Measurements from ENCODE around the gene COG2. TPM values are rescaled to one million over a fixed set of nuclear protein-coding genes. Genes with fewer than 3 reads are reported as not detected.

Gene COG2
- total and polyA plus RNA-seq, 2 of the 13 experiments (the other 11 are each of a cell fraction or from before 2014, with no cell fraction given) = 16.8 to 36.3 TPM

- TF ChIP-seq ZNF800 (CRISPR knock-in tag; IDR thresholded peaks at IDR 0.05) = no peak
- TF ChIP-seq MAX (IDR thresholded peaks at IDR 0.05) = no peak
- peak; percentile 27; the same call in 1 of the 2 replicates for TF ChIP-seq ZBTB26 (CRISPR knock-in tag; IDR thresholded peaks at IDR 0.05; ENCODE audit: borderline replicate concordance)
- TF ChIP-seq ZBTB21 (CRISPR knock-in tag; IDR thresholded peaks at IDR 0.05) = 0 out of 2 replicates have a peak, but pooled peaks have one; percentile 41
- TF ChIP-seq ZNF513 (CRISPR knock-in tag; conservative IDR thresholded peaks at IDR 0.05) = no peak
- TF ChIP-seq, protein P1, sequence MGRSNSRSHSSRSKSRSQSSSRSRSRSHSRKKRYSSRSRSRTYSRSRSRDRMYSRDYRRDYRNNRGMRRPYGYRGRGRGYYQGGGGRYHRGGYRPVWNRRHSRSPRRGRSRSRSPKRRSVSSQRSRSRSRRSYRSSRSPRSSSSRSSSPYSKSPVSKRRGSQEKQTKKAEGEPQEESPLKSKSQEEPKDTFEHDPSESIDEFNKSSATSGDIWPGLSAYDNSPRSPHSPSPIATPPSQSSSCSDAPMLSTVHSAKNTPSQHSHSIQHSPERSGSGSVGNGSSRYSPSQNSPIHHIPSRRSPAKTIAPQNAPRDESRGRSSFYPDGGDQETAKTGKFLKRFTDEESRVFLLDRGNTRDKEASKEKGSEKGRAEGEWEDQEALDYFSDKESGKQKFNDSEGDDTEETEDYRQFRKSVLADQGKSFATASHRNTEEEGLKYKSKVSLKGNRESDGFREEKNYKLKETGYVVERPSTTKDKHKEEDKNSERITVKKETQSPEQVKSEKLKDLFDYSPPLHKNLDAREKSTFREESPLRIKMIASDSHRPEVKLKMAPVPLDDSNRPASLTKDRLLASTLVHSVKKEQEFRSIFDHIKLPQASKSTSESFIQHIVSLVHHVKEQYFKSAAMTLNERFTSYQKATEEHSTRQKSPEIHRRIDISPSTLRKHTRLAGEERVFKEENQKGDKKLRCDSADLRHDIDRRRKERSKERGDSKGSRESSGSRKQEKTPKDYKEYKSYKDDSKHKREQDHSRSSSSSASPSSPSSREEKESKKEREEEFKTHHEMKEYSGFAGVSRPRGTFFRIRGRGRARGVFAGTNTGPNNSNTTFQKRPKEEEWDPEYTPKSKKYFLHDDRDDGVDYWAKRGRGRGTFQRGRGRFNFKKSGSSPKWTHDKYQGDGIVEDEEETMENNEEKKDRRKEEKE (IDR thresholded peaks at IDR 0.05) = no peak
- TF ChIP-seq ZNF709 (CRISPR knock-in tag; IDR thresholded peaks at IDR 0.05) = no peak
- TF ChIP-seq ERF (CRISPR knock-in tag; IDR thresholded peaks at IDR 0.05) = peak; percentile 84
- TF ChIP-seq ZNF616 (CRISPR knock-in tag; IDR thresholded peaks at IDR 0.05; ENCODE audit: low read depth) = peak; percentile 34; the same call in 1 of the 2 replicates
- TF ChIP-seq ZSCAN29 (CRISPR knock-in tag; conservative IDR thresholded peaks at IDR 0.05) = peak; percentile 70; the same call in 1 of the 2 replicates
- TF ChIP-seq, protein P2, sequence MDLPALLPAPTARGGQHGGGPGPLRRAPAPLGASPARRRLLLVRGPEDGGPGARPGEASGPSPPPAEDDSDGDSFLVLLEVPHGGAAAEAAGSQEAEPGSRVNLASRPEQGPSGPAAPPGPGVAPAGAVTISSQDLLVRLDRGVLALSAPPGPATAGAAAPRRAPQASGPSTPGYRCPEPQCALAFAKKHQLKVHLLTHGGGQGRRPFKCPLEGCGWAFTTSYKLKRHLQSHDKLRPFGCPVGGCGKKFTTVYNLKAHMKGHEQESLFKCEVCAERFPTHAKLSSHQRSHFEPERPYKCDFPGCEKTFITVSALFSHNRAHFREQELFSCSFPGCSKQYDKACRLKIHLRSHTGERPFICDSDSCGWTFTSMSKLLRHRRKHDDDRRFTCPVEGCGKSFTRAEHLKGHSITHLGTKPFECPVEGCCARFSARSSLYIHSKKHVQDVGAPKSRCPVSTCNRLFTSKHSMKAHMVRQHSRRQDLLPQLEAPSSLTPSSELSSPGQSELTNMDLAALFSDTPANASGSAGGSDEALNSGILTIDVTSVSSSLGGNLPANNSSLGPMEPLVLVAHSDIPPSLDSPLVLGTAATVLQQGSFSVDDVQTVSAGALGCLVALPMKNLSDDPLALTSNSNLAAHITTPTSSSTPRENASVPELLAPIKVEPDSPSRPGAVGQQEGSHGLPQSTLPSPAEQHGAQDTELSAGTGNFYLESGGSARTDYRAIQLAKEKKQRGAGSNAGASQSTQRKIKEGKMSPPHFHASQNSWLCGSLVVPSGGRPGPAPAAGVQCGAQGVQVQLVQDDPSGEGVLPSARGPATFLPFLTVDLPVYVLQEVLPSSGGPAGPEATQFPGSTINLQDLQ (CRISPR knock-in tag; IDR thresholded peaks at IDR 0.05) = peak; percentile 90
- TF ChIP-seq, protein P3, sequence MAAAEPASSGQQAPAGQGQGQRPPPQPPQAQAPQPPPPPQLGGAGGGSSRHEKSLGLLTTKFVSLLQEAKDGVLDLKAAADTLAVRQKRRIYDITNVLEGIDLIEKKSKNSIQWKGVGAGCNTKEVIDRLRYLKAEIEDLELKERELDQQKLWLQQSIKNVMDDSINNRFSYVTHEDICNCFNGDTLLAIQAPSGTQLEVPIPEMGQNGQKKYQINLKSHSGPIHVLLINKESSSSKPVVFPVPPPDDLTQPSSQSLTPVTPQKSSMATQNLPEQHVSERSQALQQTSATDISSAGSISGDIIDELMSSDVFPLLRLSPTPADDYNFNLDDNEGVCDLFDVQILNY (CRISPR knock-in tag; conservative IDR thresholded peaks at IDR 0.05) = no peak
- no peak for TF ChIP-seq ZNF552 (CRISPR knock-in tag; IDR thresholded peaks at IDR 0.05; ENCODE audit: borderline replicate concordance)
- TF ChIP-seq ZNF75D (CRISPR knock-in tag; IDR thresholded peaks at IDR 0.05; ENCODE audit: borderline replicate concordance) = no peak
These were observed 66.6 kb downstream of the COG2 start (continued) for GRCh38 chr1:230708631-230709580.
